Stimulated activated CD4-positive, alpha-beta T cell treated with anti-CD3 and anti-CD28 coated beads, Interleukin-2, amount 100 ng/mL, for 24 hours (primary cell): ENCODE measurements around the gene PTPRF.

Experiments
- DNase-seq, 2 donors: peaks; one replicate each; pipeline ENCODE4 v3.0.0-alpha.2; 2020

Gene PTPRF

GRCh38 chr1:43554444-43554992 lies 23.8 kb downstream of the PTPRF start:
- no peak for DNase-seq

- DNase-seq: no peak
Measured at GRCh38 chr1:43556782-43557181, 26.1 kb downstream of the PTPRF start.

- DNase-seq: no peak
Measured at GRCh38 chr1:43557744-43558245, 27.1 kb downstream of the PTPRF start.

GRCh38 chr1:43558346-43558841 lies 27.7 kb downstream of the PTPRF start:
- no peak for DNase-seq

GRCh38 chr1:43559714-43560113 lies 29.0 kb downstream of the PTPRF start:
- DNase-seq: no peak

GRCh38 chr1:43560286-43560685 lies 29.6 kb downstream of the PTPRF start:
- DNase-seq: no peak

GRCh38 chr1:43563876-43564539 lies 33.3 kb downstream of the PTPRF start:
- no peak for DNase-seq

- DNase-seq: no peak
Measured at GRCh38 chr1:43564551-43565348, 34.1 kb downstream of the PTPRF start.

GRCh38 chr1:43565600-43566360 lies 35.1 kb downstream of the PTPRF start:
- DNase-seq: peak; percentile 38 to 67

- no peak for DNase-seq
Measured at GRCh38 chr1:43566382-43567044, 35.8 kb downstream of the PTPRF start.

- DNase-seq: no peak
Measured at GRCh38 chr1:43569175-43569574, 38.5 kb downstream of the PTPRF start.

GRCh38 chr1:43570277-43570676 lies 39.6 kb downstream of the PTPRF start:
- DNase-seq: no peak

- no peak for DNase-seq
Measured at GRCh38 chr1:43570715-43571114, 40.0 kb downstream of the PTPRF start.

GRCh38 chr1:43572084-43572483 lies 41.4 kb downstream of the PTPRF start:
- no peak for DNase-seq

GRCh38 chr1:43572538-43572937 lies 41.9 kb downstream of the PTPRF start:
- DNase-seq: no peak

GRCh38 chr1:43573066-43573800 lies 42.5 kb downstream of the PTPRF start:
- DNase-seq: no peak

- DNase-seq: no peak
Measured at GRCh38 chr1:43576521-43576920, 45.8 kb downstream of the PTPRF start.

GRCh38 chr1:43577655-43578542 lies 47.2 kb downstream of the PTPRF start:
- no peak for DNase-seq

GRCh38 chr1:43580039-43580438 lies 49.4 kb downstream of the PTPRF start:
- DNase-seq: no peak

- peak in 1 of 2 donors; percentile 49 for DNase-seq
Measured at GRCh38 chr1:43582162-43582566, 51.5 kb downstream of the PTPRF start.

GRCh38 chr1:43583058-43583457 lies 52.4 kb downstream of the PTPRF start:
- no peak for DNase-seq
